NCI-H1105 (cell line): ENCODE measurements around the gene UBN2.
"Not testable (repeated sequence)": the region's sequence is repeated elsewhere in the genome, so short reads cannot be mapped to it uniquely, and the experiment has no call there.

ENCODE experiments used
- DNase-seq: peaks from one replicate; lab custom pipeline; 2025; lab: John Stamatoyannopoulos, UW

UBN2 gene

GRCh38 chr7:139299296-139299695 lies 68.3 kb downstream of the UBN2 start:
- no peak for DNase-seq

GRCh38 chr7:139300390-139300789 lies 69.4 kb downstream of the UBN2 start:
- no peak for DNase-seq

- DNase-seq, result no peak
Measured at GRCh38 chr7:139304517-139304916, 73.5 kb downstream of the UBN2 start.

DNA sequence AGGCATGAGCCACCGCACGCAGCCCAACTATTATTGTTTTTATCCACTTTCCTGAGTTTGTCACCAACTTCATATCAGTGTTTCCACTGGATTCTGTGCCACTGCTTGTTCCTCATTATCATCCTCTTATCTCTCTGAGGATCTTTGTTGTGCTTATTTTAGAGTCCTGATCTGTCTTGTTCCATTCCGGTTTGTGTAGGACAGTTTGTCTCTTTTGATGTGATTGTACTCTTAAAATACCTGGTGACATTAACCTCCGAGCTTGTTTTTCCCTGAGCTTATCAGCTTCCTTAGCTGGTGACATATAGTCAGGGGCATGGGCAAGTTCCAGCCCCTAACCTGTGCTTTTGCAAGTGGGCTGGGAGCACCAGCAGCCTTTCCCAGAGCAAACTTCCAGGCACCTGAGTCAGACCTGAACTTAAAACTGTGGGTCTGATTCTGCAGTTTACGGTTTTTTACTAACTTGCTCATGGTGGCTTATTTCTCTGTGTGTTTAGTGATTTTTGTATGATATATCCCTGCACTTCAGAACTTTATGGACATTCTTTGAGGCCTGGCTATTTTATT lies 87.0 kb downstream of the UBN2 start:
- DNase-seq, result no peak

- no peak for DNase-seq
Measured at GRCh38 chr7:139321071-139321745, 90.2 kb downstream of the UBN2 start.

DNA sequence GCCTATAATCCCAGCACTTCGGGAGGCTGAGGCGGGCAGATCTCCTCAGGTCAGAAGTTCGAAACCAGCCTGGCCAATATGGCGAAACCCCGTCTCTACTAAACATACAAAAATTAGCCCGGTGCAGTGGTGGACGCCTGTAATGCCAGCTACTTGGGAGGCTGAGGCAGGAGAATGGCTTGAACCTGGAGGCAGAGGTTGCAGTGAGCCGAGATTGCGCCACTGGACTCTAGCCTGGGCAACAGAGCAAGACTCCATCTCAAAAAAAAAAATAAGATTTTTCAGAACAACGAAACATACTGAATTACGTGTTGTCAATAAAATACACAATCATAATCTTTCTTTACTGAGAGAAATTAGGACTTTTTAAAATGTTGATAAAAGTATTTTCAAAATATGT lies 93.7 kb downstream of the UBN2 start:
- DNase-seq, result not testable (repeated sequence)

DNA sequence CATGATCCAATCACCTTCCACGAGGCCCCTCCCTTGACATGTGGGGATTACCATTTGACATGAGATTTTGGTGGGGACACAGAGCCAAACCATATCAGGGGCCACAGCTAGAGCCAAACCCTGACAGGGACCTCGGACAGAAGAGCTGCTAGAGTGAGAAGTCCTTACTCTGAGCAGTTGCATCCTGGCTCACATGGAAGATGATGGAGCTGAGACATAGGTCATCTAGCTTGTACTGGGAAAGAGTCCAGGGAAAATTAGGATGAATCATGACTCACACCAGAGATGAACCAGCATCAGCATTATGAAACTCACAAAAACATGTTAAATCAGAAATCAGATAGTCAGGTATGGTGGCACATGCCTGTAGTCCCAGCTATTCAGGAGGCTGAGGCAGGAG lies 97.3 kb downstream of the UBN2 start:
- no peak for DNase-seq

GRCh38 chr7:139329119-139329518 lies 98.1 kb downstream of the UBN2 start:
- DNase-seq, result no peak

GRCh38 chr7:139330333-139331030 lies 99.4 kb downstream of the UBN2 start:
- no peak for DNase-seq

DNA sequence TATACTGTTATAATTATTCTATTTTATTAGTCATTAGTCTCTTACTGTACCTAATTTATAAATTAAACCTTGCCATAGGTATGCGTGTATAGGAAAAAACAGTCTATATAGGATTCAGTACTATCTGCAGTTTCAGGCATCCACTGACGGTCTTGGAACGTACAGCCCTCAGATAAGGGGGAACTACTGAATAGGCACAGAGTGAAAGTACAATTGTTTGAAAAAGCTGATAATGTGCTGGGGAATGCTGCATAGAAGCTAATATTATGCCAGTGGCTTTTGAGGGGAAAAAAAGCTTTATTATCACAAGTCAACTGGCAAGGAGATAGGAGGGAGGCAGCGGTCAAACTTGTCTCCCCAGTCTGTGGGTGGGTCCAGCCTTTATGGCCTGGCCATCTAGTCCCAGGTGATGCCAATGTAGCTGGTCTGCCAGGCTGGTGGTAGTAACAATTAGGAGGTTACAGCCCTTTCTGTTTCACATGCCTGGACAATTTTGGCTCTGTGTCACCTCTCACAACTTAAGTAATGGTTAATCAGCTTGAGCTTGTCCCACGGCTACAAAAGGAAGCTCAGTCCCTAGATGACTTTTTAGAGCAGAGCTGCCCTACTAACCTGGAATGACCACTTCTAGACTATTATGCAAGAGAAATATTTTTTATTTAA lies 101.8 kb downstream of the UBN2 start:
- no peak for DNase-seq

DNA sequence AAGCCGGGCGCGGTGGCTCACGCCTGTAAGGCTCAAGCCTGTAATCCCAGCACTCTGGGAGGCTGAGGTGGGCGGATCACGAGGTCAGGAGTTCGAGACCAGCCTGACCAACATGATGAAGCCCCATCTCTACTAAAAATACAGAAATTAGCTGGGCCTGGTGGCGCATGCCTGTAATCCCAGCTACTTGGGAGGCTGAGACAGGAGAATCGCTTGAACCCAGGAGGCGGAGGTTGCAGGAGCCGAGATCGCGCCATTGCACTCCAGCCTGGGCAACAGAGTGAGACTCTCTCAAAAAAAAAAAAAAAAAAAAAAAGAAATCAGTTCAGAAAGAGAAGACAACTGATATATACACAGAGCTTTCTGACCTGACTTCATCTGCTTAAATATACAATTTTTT lies 102.4 kb downstream of the UBN2 start:
- not testable (repeated sequence) for DNase-seq

DNA sequence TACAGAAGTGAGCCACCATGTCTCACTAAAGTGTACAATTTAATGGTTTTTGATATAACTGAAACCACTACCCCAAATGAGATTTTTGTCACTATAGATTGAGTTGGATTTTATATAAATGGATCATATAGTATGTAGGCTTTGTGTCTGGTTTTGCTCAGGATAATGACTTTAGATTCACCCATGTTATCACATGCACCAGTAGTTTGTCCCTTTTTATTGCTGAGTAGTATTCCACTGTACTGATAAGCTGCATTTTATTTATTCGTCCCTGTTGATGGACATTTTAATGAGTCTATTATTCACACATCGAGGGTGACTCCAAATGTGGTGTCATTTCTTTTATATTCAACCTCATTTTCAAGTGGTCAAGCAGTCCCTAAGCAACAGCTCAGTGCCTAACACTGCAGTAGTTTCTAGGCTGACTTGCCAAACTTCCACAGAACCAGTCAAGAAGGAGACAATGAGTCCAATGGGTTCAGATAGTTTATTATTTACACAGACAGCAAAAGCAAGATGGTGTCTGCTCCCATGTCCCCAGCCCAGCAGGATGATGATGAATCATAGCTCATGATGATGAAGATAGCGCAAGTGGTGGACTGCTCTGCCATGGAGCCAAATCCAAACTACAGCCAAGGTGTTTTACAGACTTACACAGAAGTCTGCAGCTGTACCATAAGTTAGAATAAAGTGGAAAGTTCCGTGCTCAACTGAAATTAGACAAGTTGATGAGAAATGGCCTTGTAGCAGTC lies 103.5 kb downstream of the UBN2 start:
- DNase-seq, result no peak

DNA sequence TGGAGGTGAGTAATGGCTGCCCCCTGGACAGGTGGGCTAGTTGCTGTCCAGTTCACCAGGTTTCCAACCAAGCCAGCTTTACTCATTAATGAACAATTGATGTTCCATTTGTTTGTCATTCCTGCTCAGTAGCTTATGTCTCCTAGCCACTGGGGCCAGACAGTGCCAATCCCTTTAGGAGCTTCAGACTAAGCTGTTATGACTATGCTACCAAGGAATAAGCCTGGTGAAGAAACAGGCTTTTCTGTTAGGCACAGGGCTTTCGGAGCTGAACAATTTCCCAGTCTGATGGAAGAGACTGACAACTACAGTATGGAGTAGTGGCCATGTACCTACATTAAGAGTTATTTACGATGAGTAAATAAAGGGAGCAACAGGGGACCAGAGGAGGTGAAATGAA lies 108.0 kb downstream of the UBN2 start:
- DNase-seq, result no peak

DNA sequence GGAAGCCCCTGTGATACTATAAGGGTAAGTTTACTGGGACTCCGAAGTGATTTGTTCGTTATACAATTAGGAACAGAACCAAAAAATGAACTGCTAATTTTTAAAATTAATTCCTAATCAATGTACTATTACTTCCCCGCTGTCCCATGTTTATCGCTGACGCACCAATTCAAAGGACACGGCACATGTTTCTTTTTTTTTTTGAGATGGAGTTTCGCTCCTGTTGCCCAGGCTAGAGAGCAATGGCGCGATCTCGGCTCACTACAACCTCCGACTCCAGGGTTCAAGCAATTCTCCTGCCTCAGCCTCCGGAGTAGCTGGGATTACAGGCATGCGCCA lies 108.6 kb downstream of the UBN2 start:
- DNase-seq, result no peak

- peak; percentile 99 for DNase-seq
Measured at GRCh38 chr7:139340037-139340807, 109.2 kb downstream of the UBN2 start.

- DNase-seq, result peak; percentile 43
Measured at GRCh38 chr7:139340808-139341057, 109.7 kb downstream of the UBN2 start.

GRCh38 chr7:139341058-139341775 lies 110.2 kb downstream of the UBN2 start, which contains the start of gene FMC1:
FMC1 (plus strand) TSS chr7:139341337; CDS start chr7:139341385, 48 bp downstream.
- peak; percentile 89 for DNase-seq

- DNase-seq, result no peak
Measured at GRCh38 chr7:139341776-139342226, 110.8 kb downstream of the UBN2 start.

DNA sequence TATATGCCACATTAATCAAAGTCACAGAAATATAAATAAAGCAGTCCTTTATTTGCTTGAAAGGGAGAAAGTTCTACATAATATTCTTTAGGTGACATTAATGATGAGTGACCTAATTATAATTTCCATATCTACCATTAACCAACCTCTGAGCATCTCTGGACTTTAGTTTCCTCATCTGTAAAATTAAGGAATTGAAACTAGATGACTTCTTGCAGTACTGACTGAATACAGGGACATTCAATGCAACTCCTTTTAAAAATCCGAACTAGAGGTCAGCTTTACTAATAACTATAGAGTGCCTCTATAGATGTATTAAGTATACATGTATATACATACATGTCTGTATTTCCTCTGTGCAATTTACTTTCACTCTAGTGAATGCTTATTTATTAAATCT lies 114.0 kb downstream of the UBN2 start:
- DNase-seq, result no peak

DNA sequence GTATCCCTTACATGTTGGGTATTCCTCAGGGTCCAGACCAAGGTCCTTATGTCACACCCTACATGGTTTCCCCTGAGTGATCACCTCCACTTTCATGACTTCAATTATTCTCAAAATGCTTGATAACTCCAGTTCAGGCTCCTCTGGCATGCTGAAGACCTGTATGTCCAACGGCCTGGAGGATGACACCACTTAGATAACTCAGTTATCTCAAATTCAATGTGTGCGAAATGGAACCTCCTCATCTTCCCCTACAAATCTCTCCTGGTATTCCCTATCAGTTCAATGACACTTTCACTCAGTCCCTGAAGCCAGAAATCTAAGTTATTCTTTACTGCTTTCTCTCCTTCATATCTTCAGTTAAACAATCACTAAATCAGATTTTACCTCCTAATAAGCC lies 120.0 kb downstream of the UBN2 start:
- no peak for DNase-seq

DNA sequence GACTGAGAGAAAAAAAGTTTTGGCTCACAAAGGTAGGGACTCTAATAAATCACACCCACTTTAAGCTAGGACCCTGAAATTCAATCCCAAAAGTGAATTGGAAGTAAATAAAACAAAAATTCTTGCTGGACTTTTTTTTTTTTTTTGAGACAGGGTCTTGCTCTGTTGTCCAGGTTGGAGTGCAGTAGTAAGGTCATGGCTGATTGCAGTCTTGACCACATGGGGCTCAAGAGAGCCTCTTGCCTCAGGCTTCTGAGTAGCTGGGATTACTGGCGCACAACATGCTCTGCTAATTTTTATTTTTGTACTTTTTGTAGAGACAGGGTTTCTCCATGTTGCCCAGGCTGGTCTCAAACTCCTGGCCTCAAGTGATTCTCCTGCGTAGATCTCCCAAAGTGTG lies 123.7 kb downstream of the UBN2 start:
- no peak for DNase-seq
